Endometrial microvascular endothelial cells (primary cell): Measurements from ENCODE around the gene CCDC188. TPM values are rescaled to one million over a fixed set of nuclear protein-coding genes. Genes with fewer than 3 reads are reported as not detected.

Source experiments
- in situ Hi-C: cut with HindIII; loops from 2 replicates; pipeline ENCODE4 v1.10.0; 2017; ENCODE audit warnings: low sequenced_read_pairs, low pct_unique_long_range_greater_than_20kb; ENCODE audit errors: inconsistent ontology term
- total RNA-seq: library from RNA; depleted of rRNA; stranded (reverse); fragments of >200 nt; gene quantifications from one replicate; pipeline ENCODE4 v1.2.3, GENCODE V29; 2015; ENCODE audit errors: inconsistent ontology term

Gene CCDC188
- total RNA-seq = 2.6 TPM

- in situ Hi-C loops = no loop called here
Measured at GRCh38 chr22:20150381-20151275, at the start of gene CCDC188. Gene CCDC188, minus strand, starts transcription at chr22:20151055. Its CDS starts 69 bp downstream, at chr22:20150986.

GRCh38 chr22:20199906-20200305, 49.1 kb upstream of the CCDC188 start:
- in situ Hi-C loops = no loop called here

DNA sequence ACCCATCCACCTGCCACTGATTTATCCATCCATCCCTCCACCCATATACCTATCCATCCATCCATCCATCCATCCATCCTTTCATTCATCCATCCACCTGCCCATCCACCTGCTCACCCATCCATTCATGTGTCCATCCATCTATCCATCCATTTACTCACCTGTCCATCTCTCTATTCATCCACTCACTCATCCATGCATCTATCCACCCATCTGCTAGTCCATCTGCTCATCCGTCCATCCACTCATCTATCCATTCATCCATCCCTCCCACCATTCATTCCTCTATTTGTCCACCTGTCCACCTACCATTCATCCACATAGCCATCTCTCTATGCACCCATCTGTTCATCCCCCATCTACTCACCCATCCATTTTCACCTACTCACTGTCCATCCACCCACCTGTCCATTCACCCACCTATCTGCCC, 48.6 kb upstream of the CCDC188 start:
- in situ Hi-C loops = no loop called here

- in situ Hi-C loops = no loop called here
Measured at GRCh38 chr22:20198557-20199319, 47.9 kb upstream of the CCDC188 start.

GRCh38 chr22:20197407-20198030, 46.7 kb upstream of the CCDC188 start:
- in situ Hi-C loops = no loop called here

DNA sequence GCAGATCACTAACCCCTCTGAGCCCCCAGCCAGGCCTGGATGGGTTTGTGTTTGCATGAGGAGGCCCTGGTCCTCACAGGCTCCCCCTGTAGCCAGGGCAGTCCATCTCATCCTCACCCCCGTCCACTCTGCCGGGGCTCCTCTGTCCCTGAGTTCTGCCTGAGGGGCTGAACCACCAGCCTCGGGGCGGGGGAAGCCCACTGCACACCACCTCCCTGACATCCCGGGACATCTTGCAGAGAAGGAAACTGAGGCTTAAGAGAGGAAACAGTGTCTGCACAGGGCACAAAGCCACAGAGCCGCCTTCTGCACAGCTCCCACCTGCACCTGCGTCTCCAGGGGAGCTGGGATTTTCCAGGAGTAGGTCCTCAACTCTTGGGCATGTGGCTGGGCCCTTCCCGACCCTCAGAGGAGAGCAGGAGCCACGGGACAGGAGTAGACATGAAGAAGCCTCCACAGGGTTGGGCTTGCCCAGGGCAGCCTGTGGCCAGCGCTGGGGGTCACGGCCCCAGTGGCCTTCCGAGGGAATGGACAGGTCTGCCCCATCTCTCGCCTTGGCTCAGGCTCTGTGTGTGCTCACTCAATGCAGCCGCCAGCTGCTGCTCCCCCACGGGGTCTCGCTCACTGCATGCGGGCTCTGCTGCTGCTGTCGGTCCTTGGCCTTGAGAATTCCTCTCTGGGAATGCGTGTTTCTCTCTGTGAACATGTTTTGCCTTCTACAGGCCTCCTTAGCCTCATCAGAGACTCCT, 45.4 kb upstream of the CCDC188 start:
- in situ Hi-C loops = no loop called here

DNA sequence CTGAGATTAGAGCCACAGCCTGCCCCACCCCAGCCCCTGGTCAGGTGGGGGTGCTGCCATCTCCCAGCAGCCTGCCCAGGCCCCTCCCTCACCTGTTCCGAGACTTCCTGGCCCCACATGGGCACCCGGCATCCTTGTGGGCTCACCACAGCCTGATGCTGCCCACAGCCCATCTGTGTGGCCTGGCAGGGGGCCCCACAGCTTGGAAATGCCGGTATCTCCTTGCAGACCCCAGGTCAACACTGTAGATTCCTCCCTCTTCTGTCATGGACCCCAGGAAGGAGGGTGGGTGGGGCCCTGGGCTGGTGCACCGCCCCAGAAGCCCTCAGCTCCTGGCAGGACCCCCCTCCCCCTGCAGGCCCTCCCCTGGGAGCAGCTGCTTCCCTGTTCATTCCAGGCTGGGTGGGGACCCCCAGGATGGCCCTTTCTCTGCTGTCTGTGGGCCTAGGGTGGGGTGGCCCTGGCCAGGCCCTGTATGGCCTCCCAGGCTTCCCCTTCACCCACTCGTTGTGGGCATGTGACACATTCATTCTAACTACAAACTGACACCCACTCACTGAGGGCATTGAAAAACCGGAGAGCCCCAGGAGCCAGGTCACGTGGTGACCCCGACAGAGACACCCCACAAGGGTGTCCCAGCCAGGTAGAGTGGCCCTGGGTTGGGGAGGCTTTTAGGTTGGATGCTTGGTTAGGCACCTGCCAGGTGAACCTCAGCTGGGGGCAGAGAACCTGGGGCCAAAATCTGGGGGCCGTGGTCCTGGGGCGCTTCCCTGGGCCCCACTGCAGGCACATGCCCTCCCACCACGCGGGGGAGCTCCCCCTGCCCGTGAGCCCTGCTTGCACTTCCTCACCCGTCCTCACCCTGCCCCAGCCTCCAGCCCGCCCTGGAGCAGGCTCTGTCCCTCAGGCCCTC, 44.1 kb upstream of the CCDC188 start:
- in situ Hi-C loops = no loop called here

- in situ Hi-C loops = no loop called here
Measured at GRCh38 chr22:20193761-20194494, 43.1 kb upstream of the CCDC188 start.

DNA sequence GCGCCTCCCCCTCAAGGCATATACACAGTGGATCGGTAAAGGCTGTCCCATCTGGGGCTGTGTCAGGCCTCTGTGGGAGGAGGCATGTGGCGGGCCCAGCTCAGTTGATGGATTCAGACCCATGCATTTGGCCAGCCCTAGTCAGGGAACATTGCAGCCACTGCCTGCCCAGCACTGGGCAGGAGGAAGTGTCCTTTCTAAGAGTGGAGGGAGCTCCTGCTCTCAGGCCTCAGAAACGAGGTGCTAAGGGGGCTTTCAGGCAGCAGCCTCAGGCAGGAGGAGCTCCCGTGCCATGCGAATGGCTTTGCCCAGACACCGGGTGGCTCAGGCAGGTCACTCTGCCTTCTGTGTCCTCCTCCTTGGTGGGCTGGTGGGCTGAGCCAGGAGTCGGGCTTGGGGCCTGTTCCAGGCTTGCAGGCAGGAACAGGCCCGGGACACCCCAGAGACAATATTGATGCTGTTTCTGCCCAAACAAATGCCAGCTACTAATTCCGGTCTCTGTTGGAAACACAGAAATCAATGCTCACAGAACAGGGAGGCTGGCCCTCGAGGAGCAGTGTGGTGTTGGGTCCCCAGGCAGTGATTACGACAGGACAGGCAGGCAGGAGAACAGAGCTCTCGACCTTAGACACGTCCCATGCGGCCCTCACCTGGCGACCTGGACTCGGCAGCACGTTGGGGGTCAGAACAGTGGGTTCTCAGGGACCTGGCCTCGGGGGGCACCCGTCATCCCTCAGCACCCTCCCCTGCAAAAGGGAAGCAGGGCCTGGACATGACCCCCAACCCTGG, 42.3 kb upstream of the CCDC188 start:
- in situ Hi-C loops = no loop called here

DNA sequence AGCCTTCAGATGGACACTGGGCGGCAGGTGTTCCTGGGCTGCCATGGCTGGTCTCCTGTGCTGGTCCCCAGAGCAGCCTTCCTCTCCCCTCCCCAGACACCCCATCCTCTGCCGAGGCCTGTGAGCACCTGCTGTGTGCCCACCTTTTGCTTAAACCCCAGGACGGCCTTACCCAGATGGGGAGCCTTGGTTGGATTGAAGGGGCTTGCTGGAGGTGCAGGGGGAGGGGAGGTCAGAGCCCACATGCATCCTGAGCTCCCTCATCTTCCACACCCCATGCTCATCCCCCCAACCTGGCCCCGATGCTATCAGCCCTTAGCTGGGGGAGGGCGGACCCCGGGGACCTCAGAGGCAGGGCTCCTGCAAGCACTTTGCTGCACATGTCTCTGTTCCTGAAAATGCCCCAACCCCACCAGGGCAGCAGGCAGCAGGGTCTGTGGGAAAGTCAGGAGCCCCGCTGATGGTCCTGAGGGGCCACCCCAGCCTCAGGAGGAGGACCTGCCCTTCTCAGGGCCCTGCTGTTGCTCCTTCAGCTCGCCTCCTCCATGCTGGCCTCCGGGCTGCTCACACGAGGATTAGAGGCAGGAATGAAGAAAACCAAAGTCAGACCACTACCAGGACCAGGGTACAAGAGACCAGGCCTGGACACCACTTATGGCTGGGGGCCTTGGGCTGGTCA, 41.6 kb upstream of the CCDC188 start:
- in situ Hi-C loops = no loop called here

DNA sequence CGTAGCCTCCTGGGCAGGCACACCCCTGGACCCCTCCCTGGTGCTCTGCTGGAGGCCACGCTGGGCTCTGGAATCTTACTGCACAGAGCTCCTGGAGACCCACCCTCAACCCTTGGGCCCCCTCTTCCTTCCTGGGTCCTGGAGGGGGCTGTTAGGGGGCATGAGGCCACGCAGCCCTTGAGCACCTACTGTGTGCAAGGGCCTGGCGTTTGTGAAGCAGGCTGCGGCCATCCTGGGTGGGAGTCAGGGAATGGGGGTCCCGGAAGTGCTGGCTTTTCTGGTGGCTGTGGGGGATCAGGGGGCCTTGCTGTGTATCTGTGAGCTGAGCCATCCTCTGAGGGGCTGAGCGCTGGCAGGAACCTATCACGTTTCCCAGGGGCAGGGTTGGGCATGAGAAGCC, 40.9 kb upstream of the CCDC188 start:
- in situ Hi-C loops = no loop called here

DNA sequence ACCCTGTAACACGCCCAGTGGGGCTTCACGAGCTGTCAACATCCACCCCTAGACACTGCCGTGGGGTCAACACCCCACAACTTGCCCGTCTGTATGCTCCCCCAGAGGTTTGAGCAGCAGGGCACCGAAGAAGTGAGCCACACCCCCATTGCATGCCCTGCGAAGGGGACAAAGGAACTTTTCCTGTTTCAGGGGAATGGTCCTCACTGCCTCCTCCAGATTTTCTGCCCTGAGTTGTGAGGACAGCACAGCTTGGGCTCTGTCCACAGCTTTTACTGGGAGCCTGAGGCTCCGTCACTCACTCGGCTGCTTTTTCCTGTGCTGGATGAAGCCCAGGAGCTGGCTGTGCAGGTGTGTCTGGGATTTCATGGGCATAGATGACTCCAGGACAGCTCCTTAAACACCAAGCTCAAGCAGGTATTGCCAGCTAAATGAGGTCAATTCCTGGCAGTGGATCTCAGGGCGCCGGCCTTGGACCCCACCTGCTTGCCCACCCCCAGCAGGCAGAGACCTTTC, 40.2 kb upstream of the CCDC188 start:
- in situ Hi-C loops = no loop called here

DNA sequence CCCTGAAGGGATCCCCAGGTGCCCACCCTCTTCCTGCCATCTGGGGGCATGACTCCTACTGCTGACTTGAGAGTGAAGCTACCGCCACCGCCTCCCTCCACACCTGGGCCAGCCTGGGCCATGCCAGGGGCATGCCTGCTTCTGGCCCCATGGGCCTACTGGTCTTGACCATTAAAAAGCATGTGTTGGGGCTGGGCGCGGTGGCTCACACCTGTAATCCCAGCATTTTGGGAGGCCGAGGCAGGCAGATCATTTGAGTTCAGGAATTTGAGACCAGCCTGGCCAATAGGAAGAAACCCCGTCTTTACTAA, 37.7 kb upstream of the CCDC188 start:
- in situ Hi-C loops = no loop called here

GRCh38 chr22:20187777-20188566, 37.1 kb upstream of the CCDC188 start:
- in situ Hi-C loops = no loop called here

- in situ Hi-C loops = no loop called here
Measured at GRCh38 chr22:20186871-20187546, 36.2 kb upstream of the CCDC188 start.
